H1 (cell line): ENCODE results near the gene CCPG1. TPM values are rescaled to one million over a fixed set of nuclear protein-coding genes. Genes with fewer than 3 reads are reported as not detected.

Experiments
- CTCF ChIA-PET: fragments of 300-600 bp; sonication (Branson Sonifier 250); formaldehyde crosslinking; loops from one replicate; lab custom pipeline; 2021; ENCODE audit not compliant: partially characterized antibody; lab: Charles Lee
- POLR2A ChIA-PET: fragments of 300-600 bp; sonication (Branson Sonifier 250); formaldehyde crosslinking; loops from one replicate; lab custom pipeline; 2021; ENCODE audit warnings: inconsistent platforms; ENCODE audit not compliant: partially characterized antibody; lab: Charles Lee
- DNase-seq, 2 experiments: peaks; one replicate each; pipeline versions ENCODE4 v3.0.0 to v3.0.0-alpha.2; 2010 to 2022; ENCODE audit warnings: low spot score in 2 of 2, low read depth in 1 of 2, mixed read lengths in 1 of 2
- FAIRE-seq: peaks from 2 replicates; lab custom pipeline; 2011; peaks lifted over from hg19 to GRCh38; lab: Jason Lieb, UNC
- H2AFZ ChIP-seq: 2 replicates; pipeline ENCODE4 v1.8.1; 2012; ENCODE audit warnings: low read length, inconsistent platforms
- H2AK5ac ChIP-seq: 2 replicates; pipeline ENCODE4 v1.6.1; 2013; ENCODE audit warnings: low read depth, low read length
- H2BK120ac ChIP-seq: replicated peaks from 2 replicates; pipeline ENCODE3; 2013; ENCODE audit warnings: low read depth, low read length, inconsistent platforms
- H2BK12ac ChIP-seq: 2 replicates; pipeline ENCODE4 v1.6.1; 2013; ENCODE audit warnings: low read depth, low read length
- H2BK15ac ChIP-seq: 2 replicates; pipeline ENCODE4 v1.6.1; 2013; ENCODE audit warnings: low read length
- H2BK20ac ChIP-seq: 2 replicates; pipeline ENCODE4 v1.6.1; 2013; ENCODE audit warnings: low read length
- H2BK5ac ChIP-seq: 2 replicates; pipeline ENCODE4 v1.6.1; 2013; ENCODE audit warnings: low read depth, low read length
- H3K14ac ChIP-seq: 2 replicates; pipeline ENCODE4 v1.6.1; 2013; ENCODE audit warnings: inconsistent platforms; ENCODE audit not compliant: insufficient read length
- H3K18ac ChIP-seq: 2 replicates; pipeline ENCODE4 v1.6.1; 2013; ENCODE audit warnings: low read length; ENCODE audit errors: extremely low read depth
- H3K23ac ChIP-seq: 2 replicates; pipeline ENCODE4 v1.6.1; 2013; ENCODE audit warnings: inconsistent platforms; ENCODE audit not compliant: insufficient read length
- H3K23me2 ChIP-seq: 2 replicates; pipeline ENCODE4 v1.6.1; 2013; ENCODE audit warnings: low read depth, low read length
- H3K27ac ChIP-seq: 2 replicates; pipeline ENCODE4 v1.6.1; 2011; ENCODE audit warnings: low read depth, low read length, inconsistent platforms
- H3K27me3 ChIP-seq, 4 experiments: replicated peaks in 1 of 4; 1 replicate in 1 of 4; 2 replicates in 3 of 4; pipeline versions ENCODE4 v1.6.1 to v1.8.1; 2011 to 2013; ENCODE audit warnings: low read length in 3 of 4, mild to moderate bottlenecking in 3 of 4, inconsistent platforms in 2 of 4, mixed read lengths in 2 of 4, moderate library complexity in 1 of 4; ENCODE audit not compliant: control insufficient read depth in 3 of 4, insufficient read depth in 3 of 4; ENCODE audit errors: extremely low read depth in 1 of 4
- H3K36me3 ChIP-seq, 4 experiments: 2 replicates each; pipeline versions ENCODE4 v1.6.1 to v1.8.1; 2011 to 2013; ENCODE audit warnings: mild to moderate bottlenecking in 4 of 4, low read length in 3 of 4, moderate library complexity in 2 of 4, control low read depth in 1 of 4, inconsistent platforms in 1 of 4; ENCODE audit not compliant: insufficient read depth in 4 of 4, control insufficient read depth in 2 of 4
- H3K4ac ChIP-seq: replicated peaks from 2 replicates; pipeline ENCODE3; 2013; ENCODE audit warnings: low read length, low read depth, mixed read lengths, inconsistent platforms; ENCODE audit not compliant: insufficient read length
- H3K4me1 ChIP-seq, 4 experiments: replicated peaks in 1 of 4; 1 replicate in 1 of 4; 2 replicates in 3 of 4; pipeline versions ENCODE4 v1.6.1 to v1.8.1; 2011 to 2013; ENCODE audit warnings: low read length in 3 of 4, inconsistent platforms in 2 of 4, mixed read lengths in 1 of 4; ENCODE audit not compliant: insufficient read depth in 4 of 4, control insufficient read depth in 3 of 4
- H3K4me2 ChIP-seq, 2 experiments: 2 replicates each; pipeline versions ENCODE4 v1.6.1 to v1.8.1; 2011 to 2013; ENCODE audit warnings: low read depth in 2 of 2, low read length in 2 of 2, control low read depth in 1 of 2, inconsistent platforms in 1 of 2, mild to moderate bottlenecking in 1 of 2; ENCODE audit not compliant: insufficient read depth in 1 of 2
- H3K4me3 ChIP-seq, 4 experiments: fragments of 200-600, 300-600 bp in 1 of 4; sonication (generic), shearing (Covaris generic), sonication (Bioruptor Twin) in 1 of 4; 2 replicates each; pipeline versions ENCODE4 v1.5.1 to v1.8.1; 2011 to 2016; ENCODE audit warnings: low read length in 4 of 4, low read depth in 3 of 4, control low read depth in 2 of 4, inconsistent platforms in 2 of 4, mild to moderate bottlenecking in 2 of 4, mixed read lengths in 1 of 4, moderate library complexity in 1 of 4; ENCODE audit not compliant: insufficient read depth in 2 of 4; ENCODE audit errors: extremely low read depth in 1 of 4
- H3K56ac ChIP-seq: replicated peaks from 2 replicates; pipeline ENCODE3; 2013; ENCODE audit warnings: low read depth, mild to moderate bottlenecking, mixed read lengths, low read length, inconsistent platforms; ENCODE audit not compliant: insufficient read length
- H3K79me1 ChIP-seq: 2 replicates; pipeline ENCODE4 v1.6.1; 2013; ENCODE audit warnings: low read depth, low read length, control low read depth
- H3K79me2 ChIP-seq, 2 experiments: 2 replicates each; pipeline versions ENCODE4 v1.6.1 to v1.8.1; 2012 to 2013; ENCODE audit warnings: low read length in 2 of 2, mild to moderate bottlenecking in 2 of 2, inconsistent platforms in 1 of 2; ENCODE audit not compliant: insufficient read depth in 2 of 2, control insufficient read depth in 1 of 2
- H3K9ac ChIP-seq, 4 experiments: replicated peaks in 1 of 4; 1 replicate in 1 of 4; 2 replicates in 3 of 4; pipeline versions ENCODE4 v1.6.1 to v1.8.1; 2011 to 2013; ENCODE audit warnings: low read depth in 3 of 4, low read length in 3 of 4, control low read depth in 2 of 4, mild to moderate bottlenecking in 2 of 4, moderate library complexity in 2 of 4, inconsistent platforms in 1 of 4; ENCODE audit errors: extremely low read depth in 1 of 4
- H3K9me3 ChIP-seq, 2 experiments: 2 replicates each; pipeline versions ENCODE4 v1.6.1 to v1.8.1; 2012 to 2013; ENCODE audit warnings: mild to moderate bottlenecking in 2 of 2, moderate library complexity in 2 of 2, control low read depth in 1 of 2, inconsistent platforms in 1 of 2, low read depth in 1 of 2, low read length in 1 of 2, mixed read lengths in 1 of 2; ENCODE audit not compliant: insufficient read depth in 2 of 2
- H4K20me1 ChIP-seq, 2 experiments: replicated peaks in 1 of 2; 2 replicates each; pipeline versions ENCODE3 to v1.8.1; 2011 to 2013; ENCODE audit warnings: inconsistent platforms in 2 of 2, low read length in 2 of 2, mild to moderate bottlenecking in 1 of 2; ENCODE audit not compliant: insufficient read depth in 2 of 2, control insufficient read depth in 1 of 2
- H4K5ac ChIP-seq: 2 replicates; pipeline ENCODE4 v1.6.1; 2013; ENCODE audit warnings: low read length, low read depth, mixed read lengths, inconsistent platforms; ENCODE audit not compliant: insufficient read length
- H4K8ac ChIP-seq: 2 replicates; pipeline ENCODE4 v1.8.0; 2013; ENCODE audit warnings: mild to moderate bottlenecking, moderate library complexity, low read length, inconsistent platforms; ENCODE audit not compliant: insufficient read depth; ENCODE audit errors: extremely low read depth
- H4K91ac ChIP-seq: replicated peaks from 2 replicates; pipeline ENCODE3; 2013; ENCODE audit warnings: low read length, mixed read lengths, inconsistent platforms; ENCODE audit not compliant: insufficient read length
- POLR2AphosphoS5 ChIP-seq: IDR thresholded peaks from 2 replicates; pipeline ENCODE4 v1.6.1; 2011; ENCODE audit warnings: low read depth, low read length
- SIRT6 ChIP-seq: IDR thresholded peaks from one replicate; pipeline ENCODE4 v1.7.1; 2012; ENCODE audit warnings: low read length, inconsistent platforms
- TEAD4 ChIP-seq: IDR thresholded peaks from 2 replicates; pipeline ENCODE4 v1.6.1; 2012; ENCODE audit warnings: low read depth, low read length, inconsistent platforms, mixed read lengths
- WGBS, 2 experiments: shearing (Covaris generic) in 1 of 2; methylation state at CpG; one replicate each; pipeline versions ENCODE4 v1.1.6 to v1.1.7; 2013 to 2015; ENCODE audit warnings: low lambda C conversion rate in 2 of 2, mixed read lengths in 2 of 2, inconsistent platforms in 1 of 2, low coverage in 1 of 2, missing lambda C conversion rate in 1 of 2; ENCODE audit not compliant: insufficient replicate concordance in 2 of 2, insufficient coverage in 1 of 2, insufficient read length in 1 of 2; ENCODE audit errors: extremely low coverage in 1 of 2, missing lambda C conversion rate in 1 of 2; 5-methylcytosine and 5-hydroxymethylcytosine counted together
- polyA plus RNA-seq, 7 experiments: library from polyadenylated mRNA; depleted of rRNA in 3 of 7; stranded (reverse) in 5 of 7; unstranded in 2 of 7; fragments of >200 nt in 5 of 7; fragments of 200-250 nt in 2 of 7; gene quantifications; 1 replicate in 5 of 7; 2 replicates in 1 of 7; 4 replicates in 1 of 7; pipeline versions ENCODE4 v1.2.1 to v1.2.3, GENCODE V29; 2011 to 2013; ENCODE audit warnings: missing spikeins in 2 of 7, mixed read lengths in 2 of 7
- total RNA-seq: library from RNA; stranded (reverse); fragmentation: NEBNext Ultra II Directional; extraction: Animal tissue kit (Norgen Biotek cat#: 25700); gene quantifications from 2 replicates; pipeline ENCODE4 v1.2.1, GENCODE V29; 2021

CCPG1 gene
- total and polyA plus RNA-seq, 2 of the 8 experiments (the other 6 are each of a cell fraction or from before 2014, with no cell fraction given), result 2.3 to 13.2 TPM

DNA sequence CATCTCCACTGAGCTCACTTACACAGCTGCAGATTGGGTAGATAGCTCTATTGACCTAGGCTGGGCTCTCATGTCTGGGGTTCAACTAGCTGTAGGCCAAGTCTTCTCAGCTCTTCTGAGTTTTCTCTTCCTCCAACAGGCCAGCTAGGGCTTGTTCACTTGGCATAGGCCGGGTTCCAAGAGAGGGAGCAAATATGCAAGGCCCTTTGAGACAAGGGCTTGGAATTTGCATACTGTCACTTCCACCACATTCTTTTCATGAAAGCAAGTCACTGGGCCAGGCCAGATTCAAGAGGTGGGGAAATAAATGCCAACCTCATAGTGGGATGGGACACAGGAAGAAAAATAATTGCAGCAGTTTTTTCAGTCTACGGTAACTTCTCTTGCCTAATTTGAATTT, 64.0 kb downstream of the CCPG1 start:
- Histone ChIP-seq H4K20me1 (no peaks in the 10 kb centered on the region), H3K27me3 (no peaks in the 10 kb centered on the region), H3K4me2 (no peak overlapping the region; a peak in 1 of 4 replicates), H2BK5ac (no peak overlapping the region), H3K79me1 (no peaks in the 10 kb centered on the region), H3K4me3 (no peak overlapping the region), H3K4ac (no peak overlapping the region), H2BK20ac (no peak overlapping the region), H3K23ac (no peak overlapping the region), H4K5ac (no peak overlapping the region), H3K79me2 (no peaks in the 10 kb centered on the region), H3K23me2 (no peaks in the 10 kb centered on the region), H3K56ac (no peak overlapping the region), H2BK12ac (no peak overlapping the region), H3K4me1 (peaks cover 5 to 8% (median 7%) of the 10 kb centered on the region in 4 experiments; a peak in 6 of 7 replicates), H3K27ac (no peak overlapping the region), H3K14ac (no peak overlapping the region), H3K9me3 (no peaks in the 10 kb centered on the region), H3K36me3 (no peaks in the 10 kb centered on the region), H4K91ac (no peak overlapping the region), H3K9ac (no peak overlapping the region), H2AK5ac (no peak overlapping the region), H3K18ac (no peak overlapping the region), H2BK15ac (0 out of 2 replicates have a peak overlapping the region, but pooled peaks have one; percentile 61), H4K8ac (no peak overlapping the region), H2AFZ (no peak overlapping the region), H2BK120ac (no peak overlapping the region)
- TF ChIP-seq TEAD4, result peak; percentile 75
- TF ChIP-seq SIRT6, result no peak
- no peak for TF ChIP-seq POLR2AphosphoS5
- WGBS, 2 experiments, result 83% methylated on average over 2 of the region's 2 CpGs; no CpG with 5 or more reads in 1 of the 2 experiments
- ChIA-PET CTCF (interaction anchor here (0.6 to 0.9 kb wide), 2 partner anchors 91 to 181 kb away, joined by 3 to 4 read pairs; no protein-coding TSS in a partner anchor), POLR2A (interaction anchor here (0.9 kb wide), 1 partner anchor 147 kb away, joined by 3 read pairs; the partner anchor contains the start of gene RSL24D1)
- peak; percentile 78 for FAIRE-seq
- DNase-seq, result no peak
